Nephron (organoid): ENCODE results near the gene EZH1.

Experiments used
- H3K27ac Mint-ChIP-seq, 3 experiments: 2 replicates each; pipeline ENCODE4 v1.8.0; 2020; ENCODE audit warnings: mixed read lengths in 3 of 3, mild to moderate bottlenecking in 2 of 3, moderate library complexity in 1 of 3
- H3K27me3 Mint-ChIP-seq: 2 replicates; pipeline ENCODE4 v1.8.0; 2021; ENCODE audit warnings: low read depth, mild to moderate bottlenecking, moderate library complexity, mixed read lengths
- H3K36me3 Mint-ChIP-seq: 2 replicates; pipeline ENCODE4 v1.8.0; 2020; ENCODE audit warnings: low read depth, mixed read lengths
- H3K4me1 Mint-ChIP-seq: 2 replicates; pipeline ENCODE4 v1.8.0; 2020; ENCODE audit warnings: mixed read lengths
- H3K4me3 Mint-ChIP-seq, 3 experiments: 2 replicates each; pipeline ENCODE4 v1.8.0; 2020; ENCODE audit warnings: mild to moderate bottlenecking in 3 of 3, mixed read lengths in 3 of 3, moderate library complexity in 2 of 3
- H3K9me3 Mint-ChIP-seq: 2 replicates; pipeline ENCODE4 v1.8.0; 2020; ENCODE audit warnings: mixed read lengths
- TF ChIP-seq, protein P1 (sequence below), 3 experiments: fragments of 200-600 bp; sonication (generic); IDR thresholded peaks; one replicate each; pipeline ENCODE4 v1.5.0; 2021; ENCODE audit warnings: antibody characterized with exemption in 3 of 3; ENCODE audit not compliant: unreplicated experiment in 3 of 3

Gene EZH1

DNA sequence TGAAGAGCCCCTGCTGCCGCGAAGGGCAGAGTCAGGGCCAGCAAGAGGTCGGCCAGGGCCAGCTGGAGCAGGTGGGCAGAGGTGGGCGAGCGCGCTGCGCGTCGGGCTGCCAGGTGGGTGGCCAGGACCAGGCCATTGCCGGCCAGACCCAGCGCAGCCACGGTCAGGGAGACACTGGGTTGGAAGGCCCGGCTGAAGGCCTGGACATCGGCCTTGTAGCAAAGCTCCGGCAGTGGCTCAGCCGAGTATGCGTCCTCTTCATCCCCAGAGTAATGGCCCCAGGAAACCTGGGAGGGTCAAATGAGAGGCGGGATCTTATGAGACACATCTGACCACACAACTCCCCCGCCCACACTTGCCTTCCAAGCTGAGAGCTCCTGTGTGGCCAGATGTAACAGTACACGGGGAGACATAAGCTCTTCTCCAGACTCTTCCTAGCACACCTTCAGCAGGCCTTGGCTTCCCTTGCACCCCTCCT is 64.5 kb downstream of the EZH1 start:
- H3K27me3 Mint-ChIP-seq, result peaks cover 3% of the 10 kb centered on the region
- TF ChIP-seq, protein P1, sequence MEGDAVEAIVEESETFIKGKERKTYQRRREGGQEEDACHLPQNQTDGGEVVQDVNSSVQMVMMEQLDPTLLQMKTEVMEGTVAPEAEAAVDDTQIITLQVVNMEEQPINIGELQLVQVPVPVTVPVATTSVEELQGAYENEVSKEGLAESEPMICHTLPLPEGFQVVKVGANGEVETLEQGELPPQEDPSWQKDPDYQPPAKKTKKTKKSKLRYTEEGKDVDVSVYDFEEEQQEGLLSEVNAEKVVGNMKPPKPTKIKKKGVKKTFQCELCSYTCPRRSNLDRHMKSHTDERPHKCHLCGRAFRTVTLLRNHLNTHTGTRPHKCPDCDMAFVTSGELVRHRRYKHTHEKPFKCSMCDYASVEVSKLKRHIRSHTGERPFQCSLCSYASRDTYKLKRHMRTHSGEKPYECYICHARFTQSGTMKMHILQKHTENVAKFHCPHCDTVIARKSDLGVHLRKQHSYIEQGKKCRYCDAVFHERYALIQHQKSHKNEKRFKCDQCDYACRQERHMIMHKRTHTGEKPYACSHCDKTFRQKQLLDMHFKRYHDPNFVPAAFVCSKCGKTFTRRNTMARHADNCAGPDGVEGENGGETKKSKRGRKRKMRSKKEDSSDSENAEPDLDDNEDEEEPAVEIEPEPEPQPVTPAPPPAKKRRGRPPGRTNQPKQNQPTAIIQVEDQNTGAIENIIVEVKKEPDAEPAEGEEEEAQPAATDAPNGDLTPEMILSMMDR (IDR thresholded peaks at IDR 0.05; ENCODE audit: unreplicated experiment in 3 of 3), result no peak
- H3K4me1 Mint-ChIP-seq, result peaks cover 40% of the 10 kb centered on the region
- H3K27ac Mint-ChIP-seq, result peak overlapping the region; percentile 89 to 99 (median 99)
- H3K9me3 Mint-ChIP-seq, result no peaks in the 10 kb centered on the region
- peak overlapping the region; percentile 76 to 94 (median 85) for H3K4me3 Mint-ChIP-seq
- peaks cover 9% of the 10 kb centered on the region for H3K36me3 Mint-ChIP-seq

DNA sequence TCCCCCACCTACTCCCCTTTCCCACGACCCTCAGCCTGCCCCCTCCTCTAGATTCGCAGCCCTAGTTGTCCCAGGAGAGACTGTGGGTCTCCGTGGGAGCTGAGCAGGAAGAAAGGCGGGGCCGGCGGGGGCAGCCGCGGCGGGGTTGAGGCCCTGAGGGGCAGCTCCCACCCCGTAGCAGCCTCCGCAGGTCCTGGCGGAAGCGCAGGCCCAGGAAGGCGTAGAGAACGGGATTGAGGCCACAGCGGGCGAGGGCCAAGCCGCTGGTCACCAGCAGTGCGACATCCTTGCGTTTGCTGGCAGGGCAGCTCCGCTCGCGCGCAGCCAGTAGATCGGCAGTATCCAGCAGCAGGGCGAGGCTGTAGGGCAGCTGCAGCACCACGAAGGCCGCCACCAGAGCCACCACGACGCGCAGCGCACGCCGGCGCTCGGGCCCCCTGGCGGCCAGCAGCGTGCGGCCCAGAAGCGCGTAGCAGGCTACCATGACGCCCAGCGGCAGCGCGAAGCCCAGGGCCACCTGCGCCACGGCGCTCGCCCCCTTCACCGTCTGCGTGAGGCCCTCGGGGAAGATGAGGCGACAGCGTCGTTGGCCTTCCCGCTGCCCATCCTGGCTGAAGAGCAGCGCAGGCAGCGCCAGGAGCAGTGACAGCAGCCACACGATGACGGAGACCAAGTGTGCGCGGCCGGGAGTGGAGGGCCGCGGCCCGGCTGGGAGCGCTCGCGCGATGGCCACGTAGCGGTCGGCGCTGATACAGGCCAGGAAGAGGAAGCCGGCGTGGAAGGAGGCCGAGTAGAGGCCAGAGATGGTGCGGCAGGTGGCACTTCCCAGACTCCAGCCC is 65.1 kb downstream of the EZH1 start:
- peaks cover 4% of the 10 kb centered on the region for H3K36me3 Mint-ChIP-seq
- H3K9me3 Mint-ChIP-seq, result no peaks in the 10 kb centered on the region
- peaks cover 3% of the 10 kb centered on the region for H3K27me3 Mint-ChIP-seq
- TF ChIP-seq, protein P1 (IDR thresholded peaks at IDR 0.05; ENCODE audit: unreplicated experiment in 3 of 3), result peak; percentile 81 to 96 (median 84)
- H3K27ac Mint-ChIP-seq, result peak overlapping the region; percentile 99
- peaks cover 43% of the 10 kb centered on the region for H3K4me1 Mint-ChIP-seq
- H3K4me3 Mint-ChIP-seq, result peak overlapping the region; percentile 90 to 94 (median 92)

DNA sequence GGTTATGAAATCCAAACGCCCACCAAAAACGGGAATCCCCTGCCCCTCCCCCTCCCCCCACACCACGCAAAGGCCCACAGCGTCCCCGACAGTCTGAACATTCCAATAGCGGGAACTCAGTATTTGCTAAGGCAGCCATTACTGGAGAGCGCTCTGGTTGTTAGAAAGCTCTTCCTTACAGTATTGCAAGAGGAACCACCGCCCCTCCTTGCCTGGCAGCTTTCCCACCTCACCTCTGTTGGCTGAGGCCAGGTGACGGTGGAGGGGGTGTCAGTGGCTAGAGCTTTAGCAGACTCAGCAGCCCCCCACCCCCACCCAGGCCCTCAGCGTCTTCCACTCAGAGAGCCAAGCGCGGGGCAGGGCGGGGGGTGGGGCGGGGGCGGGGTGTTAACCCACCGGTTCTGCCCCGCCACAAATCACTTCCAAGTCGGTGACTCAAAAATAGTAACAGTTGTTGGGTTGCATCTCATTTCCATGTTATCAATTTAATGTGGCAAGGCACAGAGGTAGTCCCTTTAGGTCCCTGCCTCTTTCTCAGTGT is 65.8 kb downstream of the EZH1 start:
- H3K27ac Mint-ChIP-seq, result peak overlapping the region; percentile 99
- peaks cover 50% of the 10 kb centered on the region for H3K4me1 Mint-ChIP-seq
- no peaks in the 10 kb centered on the region for H3K9me3 Mint-ChIP-seq
- H3K36me3 Mint-ChIP-seq, result no peaks in the 10 kb centered on the region
- TF ChIP-seq, protein P1 (IDR thresholded peaks at IDR 0.05; ENCODE audit: unreplicated experiment in 3 of 3), result no peak
- H3K4me3 Mint-ChIP-seq, result peak overlapping the region; percentile 90 to 94 (median 92)
- H3K27me3 Mint-ChIP-seq, result no peaks in the 10 kb centered on the region

DNA sequence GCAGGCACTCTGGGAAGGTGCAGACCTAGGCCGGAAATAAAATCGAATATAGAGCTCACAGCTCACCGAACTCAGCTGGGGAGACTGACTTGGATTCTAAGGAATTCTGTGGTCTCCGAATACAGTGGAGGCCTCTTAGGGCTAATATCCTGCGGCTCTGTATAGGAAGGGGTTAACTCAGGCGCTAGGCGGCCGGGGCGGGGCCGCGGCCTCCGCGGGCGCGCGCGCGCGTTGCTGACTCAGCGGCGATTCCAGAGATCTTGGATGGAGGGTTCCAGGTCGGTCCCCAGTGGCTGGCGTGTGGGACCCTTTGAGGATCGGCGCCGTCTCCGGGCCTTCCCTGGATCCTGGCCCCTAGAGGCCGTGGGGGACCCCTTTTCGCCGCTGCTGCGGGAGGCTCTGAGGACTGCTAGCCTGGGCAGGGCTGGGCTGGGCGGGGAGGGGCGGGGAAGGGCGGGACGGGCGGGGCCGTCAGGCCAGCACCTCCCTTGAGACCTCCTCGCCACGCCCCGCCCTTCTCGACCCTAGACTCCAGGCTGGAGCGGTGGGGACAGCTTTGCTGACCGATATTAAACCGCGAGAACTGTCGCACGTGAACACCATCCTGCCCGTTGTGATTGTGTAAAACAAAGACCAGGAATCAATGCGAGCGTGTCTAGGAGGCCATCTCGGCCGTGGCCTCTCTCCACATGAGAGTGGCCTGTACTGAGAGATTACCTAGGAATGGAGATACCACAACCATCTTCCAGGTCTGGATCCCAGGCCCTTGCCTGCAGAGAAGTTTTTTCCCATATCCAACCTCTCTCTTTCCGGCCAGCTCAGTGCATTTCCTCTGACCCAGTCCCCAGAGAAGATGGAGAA is 66.7 kb downstream of the EZH1 start:
- Mint-ChIP-seq H3K4me3 (peak overlapping the region; percentile 92 to 94 (median 93)), H3K27me3 (no peaks in the 10 kb centered on the region), H3K27ac (peak overlapping the region; percentile 99), H3K4me1 (peaks cover 46% of the 10 kb centered on the region), H3K9me3 (no peaks in the 10 kb centered on the region), H3K36me3 (no peaks in the 10 kb centered on the region)
- TF ChIP-seq, protein P1 (IDR thresholded peaks at IDR 0.05; ENCODE audit: unreplicated experiment in 3 of 3), result no peak

DNA sequence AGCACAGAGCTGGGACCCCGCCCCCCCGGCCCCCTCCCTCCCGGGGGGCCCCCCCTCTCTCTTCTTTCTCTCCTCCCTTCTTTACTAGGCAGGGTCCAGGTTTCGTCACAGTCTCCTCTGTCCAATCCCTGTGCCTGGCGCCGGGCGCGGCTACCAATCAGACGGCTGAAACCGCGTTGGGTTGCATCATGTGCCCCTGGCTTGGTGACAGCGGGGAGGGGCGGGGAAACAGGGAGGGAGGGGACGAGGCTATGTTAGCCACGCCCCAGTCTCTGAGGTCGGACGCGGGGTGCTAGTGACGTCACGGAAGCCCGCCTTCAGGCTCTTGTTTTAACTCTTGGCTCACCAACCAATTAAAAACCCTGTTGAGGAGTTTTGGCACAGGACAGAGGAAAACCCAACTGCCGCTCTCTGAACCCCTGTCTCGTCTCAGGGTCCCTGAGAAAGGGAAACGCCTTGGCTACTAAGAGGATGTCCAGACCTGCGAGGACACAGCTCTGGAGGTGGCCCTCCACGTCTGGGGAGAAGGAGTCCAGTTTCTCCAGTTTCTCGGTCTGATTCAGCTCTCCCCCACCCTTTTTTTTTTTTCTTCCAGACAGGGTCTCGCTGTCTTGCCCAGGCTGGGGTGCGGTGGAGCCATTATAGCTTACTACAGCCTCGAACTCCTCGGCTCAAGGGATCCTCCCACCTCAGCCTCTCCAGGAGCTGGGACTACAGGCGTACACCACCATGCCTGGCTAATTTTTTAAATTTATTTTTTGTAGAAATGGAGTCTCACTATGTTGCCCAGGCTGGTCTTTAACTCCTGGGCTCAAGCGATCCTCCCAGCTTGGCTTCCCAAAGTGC is 67.6 kb downstream of the EZH1 start:
- Mint-ChIP-seq H3K27me3 (no peaks in the 10 kb centered on the region), H3K27ac (peak overlapping the region; percentile 92 to 99 (median 99)), H3K9me3 (no peaks in the 10 kb centered on the region), H3K4me1 (peaks cover 41% of the 10 kb centered on the region), H3K36me3 (no peaks in the 10 kb centered on the region), H3K4me3 (peak overlapping the region; percentile 92 to 94 (median 93))
- TF ChIP-seq, protein P1 (IDR thresholded peaks at IDR 0.05; ENCODE audit: unreplicated experiment in 3 of 3), result no peak
